ENCODE measurements around the gene GRID1.

GRID1 gene

GRCh38 chr10:86366033-86366901, at the start of gene GRID1:
GRID1 (minus strand) TSS chr10:86366795.
- no peak for DNase-seq (ENCODE audit: low read depth)

GRCh38 chr10:86415583-86415982, 49.0 kb upstream of the GRID1 start:
- no peak for DNase-seq (ENCODE audit: low read depth)

- no peak for DNase-seq (ENCODE audit: low read depth)
These were observed 48.5 kb upstream of the GRID1 start for GRCh38 chr10:86415116-86415515.

- peak; percentile 27 for DNase-seq (ENCODE audit: low read depth)
These were observed 46.6 kb upstream of the GRID1 start for GRCh38 chr10:86413046-86413728.

GRCh38 chr10:86411852-86412560, 45.4 kb upstream of the GRID1 start:
- no peak for DNase-seq (ENCODE audit: low read depth)

GRCh38 chr10:86411281-86411841, 44.8 kb upstream of the GRID1 start:
- peak; percentile 56 for DNase-seq (ENCODE audit: low read depth)

GRCh38 chr10:86410542-86411124, 44.0 kb upstream of the GRID1 start:
- DNase-seq (ENCODE audit: low read depth), result peak; percentile 40

GRCh38 chr10:86409183-86409582, 42.6 kb upstream of the GRID1 start:
- DNase-seq (ENCODE audit: low read depth), result no peak

GRCh38 chr10:86403183-86403797, 36.7 kb upstream of the GRID1 start:
- DNase-seq (ENCODE audit: low read depth), result no peak

GRCh38 chr10:86402283-86402941, 35.8 kb upstream of the GRID1 start:
- no peak for DNase-seq (ENCODE audit: low read depth)

- no peak for DNase-seq (ENCODE audit: low read depth)
These were observed 35.1 kb upstream of the GRID1 start for GRCh38 chr10:86401588-86402282.

- no peak for DNase-seq (ENCODE audit: low read depth)
These were observed 34.4 kb upstream of the GRID1 start for GRCh38 chr10:86400705-86401587.

GRCh38 chr10:86399879-86400704, 33.5 kb upstream of the GRID1 start:
- DNase-seq (ENCODE audit: low read depth), result peak; percentile 88

GRCh38 chr10:86399514-86399878, 32.9 kb upstream of the GRID1 start:
- DNase-seq (ENCODE audit: low read depth), result no peak

- no peak for DNase-seq (ENCODE audit: low read depth)
These were observed 30.5 kb upstream of the GRID1 start for GRCh38 chr10:86397120-86397519.

- no peak for DNase-seq (ENCODE audit: low read depth)
These were observed 27.4 kb upstream of the GRID1 start for GRCh38 chr10:86393862-86394455.

GRCh38 chr10:86393362-86393761, 26.8 kb upstream of the GRID1 start:
- DNase-seq (ENCODE audit: low read depth), result no peak

- DNase-seq (ENCODE audit: low read depth), result no peak
These were observed 26.1 kb upstream of the GRID1 start for GRCh38 chr10:86392723-86393094.

Measured in stromal cell of bone marrow (primary cell).